Stimulated activated CD4-positive, alpha-beta T cell treated with anti-CD3 and anti-CD28 coated beads, Interleukin-1b, Interleukin-23, amount 100 ng/mL, for 24 hours (primary cell): ENCODE measurements around the gene RBFOX1.

Experiments used
- DNase-seq, 4 experiments: peaks; one replicate each; pipeline ENCODE4 v3.0.0-alpha.2; 2020; ENCODE audit warnings: low read depth in 4 of 4, low spot score in 1 of 4

The RBFOX1 gene

DNA sequence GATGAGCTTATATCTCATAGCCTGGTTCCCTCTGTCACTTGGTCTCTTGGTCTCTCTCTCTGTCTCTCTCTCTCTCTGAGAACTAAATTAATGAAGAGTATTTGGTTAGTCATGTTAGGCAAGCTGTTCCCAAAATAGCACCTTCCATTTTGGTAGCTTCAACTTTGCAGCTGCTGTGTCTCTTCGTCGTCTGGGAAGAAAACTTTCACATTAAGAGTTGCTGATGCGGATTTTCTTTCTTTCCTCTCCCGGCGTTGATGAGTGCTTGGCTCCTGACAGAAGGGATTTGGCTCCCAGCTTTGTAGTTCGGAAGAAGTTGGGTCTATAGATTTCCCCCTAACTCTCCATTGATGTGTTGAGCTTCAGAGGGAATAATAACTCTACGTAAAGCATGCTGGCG is at the start of gene RBFOX1:
RBFOX1 (plus strand) TSS at position 235 of the 400 bp plus-strand sequence.
- DNase-seq = no peak

DNA sequence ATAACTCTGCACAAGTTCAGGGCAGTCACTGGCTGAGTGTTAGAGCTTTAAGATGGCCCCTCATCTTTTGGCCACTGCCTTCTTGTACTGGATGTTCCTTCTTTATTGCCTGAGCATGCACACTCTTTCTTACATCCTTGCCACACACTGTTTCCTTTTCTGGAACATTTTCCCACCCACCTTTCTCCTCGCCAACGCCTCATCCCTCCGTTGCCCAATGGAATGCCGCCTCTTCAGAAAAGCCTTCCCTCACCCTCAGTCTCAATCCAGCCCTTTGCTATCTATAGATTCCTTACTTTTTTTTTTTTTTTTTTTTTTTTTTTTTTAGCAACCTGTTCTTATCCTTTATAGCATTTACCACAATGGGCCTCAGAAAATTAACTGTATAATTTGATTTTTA is 47.9 kb upstream of the RBFOX1 start:
- DNase-seq = no peak

GRCh38 chr16:7285520-7285919 is 47.1 kb upstream of the RBFOX1 start:
- no peak for DNase-seq

DNA sequence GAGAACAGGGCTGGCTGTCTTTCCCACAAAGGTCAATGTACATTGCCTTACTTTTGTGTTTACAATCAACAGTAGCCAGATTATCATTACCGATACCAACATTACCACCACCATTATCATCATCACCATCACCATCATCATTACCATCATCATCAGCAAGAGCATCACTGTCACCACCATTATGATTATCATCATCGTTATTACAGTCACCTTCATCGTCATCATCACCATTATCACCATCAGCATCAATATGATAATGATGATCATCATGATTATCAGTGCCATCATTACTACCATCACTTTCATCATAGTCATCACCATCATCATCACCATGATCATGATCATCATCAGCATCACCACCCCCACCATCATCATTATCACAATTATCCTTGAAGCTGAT is 43.3 kb upstream of the RBFOX1 start:
- DNase-seq = no peak

DNA sequence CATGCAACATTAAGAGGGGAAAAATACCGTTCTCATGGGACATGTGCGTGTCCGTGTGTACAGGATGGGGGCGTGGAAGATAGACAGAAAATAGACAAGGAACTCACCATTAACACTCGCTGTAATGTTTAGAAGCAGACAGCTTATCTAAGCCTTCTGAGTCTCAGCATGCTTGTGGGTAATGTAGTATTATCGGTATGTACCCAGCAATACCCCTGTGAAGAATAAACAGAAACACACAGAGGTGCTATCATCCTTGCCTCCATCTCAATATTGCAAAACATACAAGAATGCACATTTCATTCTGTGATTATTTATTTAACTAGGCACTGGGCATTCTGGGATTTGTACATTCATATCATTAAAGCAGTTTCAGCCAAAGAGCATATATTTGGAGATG is 42.0 kb upstream of the RBFOX1 start:
- DNase-seq = no peak

- DNase-seq = no peak
Measured at GRCh38 chr16:7294020-7294419, 38.6 kb upstream of the RBFOX1 start.

- DNase-seq = no peak
Measured at GRCh38 chr16:7303052-7303610, 29.5 kb upstream of the RBFOX1 start.

DNA sequence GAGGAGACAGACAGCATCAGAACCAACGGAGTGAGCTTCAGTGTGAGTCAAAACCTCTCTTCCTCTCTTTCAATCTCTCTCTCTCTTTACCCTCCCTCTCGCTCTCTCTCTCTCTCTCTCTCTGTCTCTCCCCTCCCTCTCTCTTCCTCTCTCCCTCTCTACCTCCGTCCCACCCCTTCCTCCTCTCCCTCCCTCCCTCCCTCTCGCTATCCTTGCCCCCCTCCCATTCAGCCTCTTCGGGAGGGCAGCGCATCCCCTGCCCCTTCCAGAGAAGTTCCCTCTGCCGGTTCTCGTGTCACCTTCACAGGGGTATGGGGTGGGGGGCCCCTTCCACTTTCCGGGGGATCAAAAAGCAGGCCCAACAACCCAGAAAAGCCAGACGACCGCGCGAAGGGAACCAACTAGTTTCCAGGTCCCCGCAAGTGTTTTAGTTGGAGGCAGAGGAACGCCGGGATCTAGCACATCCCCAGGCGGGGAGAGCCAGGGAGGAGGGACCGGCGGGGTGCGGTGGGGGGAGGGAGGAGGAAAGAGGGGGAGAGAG is 28.9 kb upstream of the RBFOX1 start:
- DNase-seq = no peak

- DNase-seq = no peak
Measured at GRCh38 chr16:7304279-7304678, 28.4 kb upstream of the RBFOX1 start.

- DNase-seq = no peak
Measured at GRCh38 chr16:7304958-7305357, 27.7 kb upstream of the RBFOX1 start.

DNA sequence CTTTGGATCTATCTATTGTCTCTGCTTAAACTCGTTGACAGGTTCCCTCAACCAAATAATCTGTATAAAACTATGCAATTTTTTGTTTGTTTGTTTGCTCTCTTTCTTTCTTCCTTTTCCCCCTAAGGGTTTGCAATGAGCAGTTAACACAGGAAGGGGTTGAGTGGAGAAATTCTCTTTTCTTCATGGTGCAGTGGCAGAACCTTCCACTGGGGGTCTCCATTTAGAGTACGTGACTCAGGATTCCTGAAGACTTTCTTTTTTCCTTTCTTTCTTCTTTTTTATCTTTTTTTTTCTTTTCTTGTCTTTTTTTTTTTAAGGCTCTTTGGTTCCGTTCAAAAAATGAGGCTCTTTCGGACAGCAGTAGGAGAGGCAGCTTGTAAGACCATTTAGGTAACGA is 19.5 kb upstream of the RBFOX1 start:
- no peak for DNase-seq

GRCh38 chr16:7314163-7314562 is 18.5 kb upstream of the RBFOX1 start:
- DNase-seq = no peak

DNA sequence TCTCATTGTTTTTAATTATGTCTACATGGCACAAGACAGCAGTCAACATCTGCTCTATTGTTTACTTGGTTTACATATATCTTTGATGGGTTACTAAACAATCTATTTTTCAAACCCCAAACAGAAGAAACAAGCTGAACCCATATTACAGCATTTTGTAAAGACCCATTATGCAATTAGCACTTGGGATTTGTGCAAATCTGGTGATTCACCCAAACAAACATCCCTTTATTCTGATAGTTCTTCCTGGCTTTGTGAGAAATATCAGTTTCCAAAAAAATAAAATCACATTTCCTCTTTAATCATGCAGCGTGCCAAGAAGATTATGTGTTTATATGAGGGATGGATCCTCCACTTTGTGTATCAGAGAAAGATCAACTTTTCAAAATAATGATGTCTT is 16.8 kb upstream of the RBFOX1 start:
- DNase-seq = no peak

GRCh38 chr16:7316281-7316888 is 16.3 kb upstream of the RBFOX1 start:
- DNase-seq = no peak

DNA sequence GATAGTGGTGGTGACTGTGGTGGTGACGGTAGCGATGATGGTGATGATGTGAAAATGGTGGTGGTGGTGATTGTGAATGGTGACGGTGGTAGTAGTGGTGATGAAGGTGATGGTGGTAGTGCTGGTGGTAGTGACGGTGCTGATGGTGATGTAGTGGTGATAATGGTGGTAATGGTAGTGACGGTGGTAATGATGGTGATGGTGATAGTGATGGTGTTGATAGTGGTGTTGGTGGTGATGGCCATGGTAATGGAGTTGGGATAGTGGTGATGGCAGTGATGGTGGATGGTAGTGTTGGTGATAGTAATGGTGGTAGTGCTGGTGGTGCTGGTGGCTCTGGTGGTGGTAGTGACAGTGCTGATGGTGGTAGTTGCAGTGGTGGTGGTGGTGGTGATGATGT is 14.7 kb upstream of the RBFOX1 start:
- no peak for DNase-seq

DNA sequence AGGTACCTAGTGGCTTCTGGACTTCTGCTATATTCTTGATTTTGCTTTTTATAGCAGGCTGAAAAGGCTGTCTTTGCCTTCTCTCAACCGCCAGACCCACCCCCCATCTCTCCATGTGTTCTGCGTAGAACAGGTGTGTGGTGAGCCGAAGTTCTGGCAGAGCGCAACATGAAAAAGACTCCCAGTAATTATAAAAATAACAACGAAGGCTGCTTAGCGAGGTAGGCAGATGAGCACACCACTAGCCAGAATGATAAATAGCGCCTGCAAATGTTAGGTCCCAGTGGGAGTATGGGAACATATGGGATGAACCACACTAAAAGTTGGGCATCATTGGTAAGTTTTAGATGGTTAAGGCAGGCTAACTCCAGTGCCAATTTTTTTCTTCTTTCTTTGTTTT is 14.0 kb upstream of the RBFOX1 start:
- no peak for DNase-seq

- no peak for DNase-seq
Measured at GRCh38 chr16:7319514-7319913, 13.1 kb upstream of the RBFOX1 start.

- DNase-seq = no peak
Measured at GRCh38 chr16:7321661-7322060, 11.0 kb upstream of the RBFOX1 start.

DNA sequence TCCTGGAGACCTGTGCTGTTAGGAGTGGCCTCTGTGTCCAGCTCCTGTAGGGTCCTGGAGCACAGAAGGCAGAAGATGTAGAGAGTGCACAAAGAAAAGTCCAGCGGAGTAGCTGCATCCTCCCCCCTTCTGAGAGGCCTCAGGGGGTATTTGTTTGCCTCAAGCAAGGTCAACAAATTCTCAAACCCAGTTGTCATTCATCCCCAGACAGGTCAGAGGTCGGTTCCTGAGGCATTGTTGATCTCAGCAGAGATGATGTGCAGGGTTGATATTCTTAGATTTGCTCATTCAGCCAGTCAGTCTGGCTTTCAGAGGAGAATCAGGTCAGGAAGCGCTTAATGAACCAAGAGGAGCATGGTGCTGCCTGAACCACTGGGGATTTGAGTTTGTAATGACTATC is 8.3 kb upstream of the RBFOX1 start:
- DNase-seq = no peak

GRCh38 chr16:7325834-7326233 is 6.8 kb upstream of the RBFOX1 start:
- DNase-seq = no peak

GRCh38 chr16:7330709-7331108 is 1.9 kb upstream of the RBFOX1 start:
- no peak for DNase-seq

GRCh38 chr16:7331997-7332396 is 648 bp upstream of the RBFOX1 start:
- no peak for DNase-seq

- no peak for DNase-seq
Measured at GRCh38 chr16:7333180-7333725, 608 bp downstream of the RBFOX1 start.
